B cell (primary cell): ENCODE measurements around the gene RHEBL1. TPM values are rescaled to one million over a fixed set of nuclear protein-coding genes. Genes with fewer than 3 reads are reported as not detected.

Source experiments
- ATAC-seq: fragments of 200-7000 bp; cut with Tn5 transposase; one replicate; pipeline ENCODE4 v1.10.0; 2021; ENCODE audit warnings: low read depth, mild to moderate bottlenecking, moderate number of reproducible peaks, moderate library complexity
- CTCF ChIA-PET: fragments of 350-600 bp; sonication (Branson Sonifier 250); formaldehyde crosslinking; loops from one replicate; lab custom pipeline; 2021; ENCODE audit warnings: antibody characterized with exemption, inconsistent platforms; lab: Charles Lee
- POLR2A ChIA-PET: fragments of 350-600 bp; sonication (Branson Sonifier 250); formaldehyde crosslinking; loops from one replicate; lab custom pipeline; 2021; ENCODE audit warnings: antibody characterized with exemption; lab: Charles Lee
- DNase-seq: peaks from one replicate; pipeline ENCODE4 v3.0.0; 2013
- H2AFZ ChIP-seq: 2 replicates; pipeline ENCODE4 v1.6.1; 2012; ENCODE audit warnings: mild to moderate bottlenecking, low read depth, low read length; ENCODE audit not compliant: insufficient read depth, poor library complexity, severe bottlenecking
- H3K27ac ChIP-seq, 2 donors: 1 replicate in 1 of 2; 2 replicates in 1 of 2; pipeline ENCODE4 v1.5.1; 2012 to 2013; ENCODE audit warnings: low read length in 2 of 2, mild to moderate bottlenecking in 2 of 2, moderate library complexity in 1 of 2
- H3K27me3 ChIP-seq, 4 experiments: fragments of 200-600 bp in 1 of 4; sonication (generic) in 1 of 4; replicated peaks in 1 of 4; 1 replicate in 2 of 4; 2 replicates in 2 of 4; pipeline versions ENCODE4 v1.6.1 to v1.7.0; 2013 to 2016; ENCODE audit warnings: low read length in 3 of 4, mild to moderate bottlenecking in 2 of 4, mixed read lengths in 1 of 4, moderate library complexity in 1 of 4; ENCODE audit not compliant: insufficient read depth in 4 of 4, control insufficient read depth in 3 of 4; ENCODE audit errors: control extremely low read depth in 1 of 4
- H3K36me3 ChIP-seq, 2 experiments: replicated peaks in 1 of 2; 1 replicate in 1 of 2; 2 replicates in 1 of 2; pipeline versions ENCODE4 v1.6.1 to v1.7.1; 2013; ENCODE audit warnings: low read length in 1 of 2; ENCODE audit not compliant: insufficient read depth in 2 of 2, control insufficient read depth in 1 of 2; ENCODE audit errors: control extremely low read depth in 1 of 2, extremely low read depth in 1 of 2
- H3K4me1 ChIP-seq, 2 donors: fragments of 200-600 bp in 1 of 2; sonication (generic) in 1 of 2; 1 replicate in 1 of 2; 2 replicates in 1 of 2; pipeline versions ENCODE4 v1.5.1 to v1.6.1; 2013 to 2017; ENCODE audit warnings: low read length in 2 of 2; ENCODE audit not compliant: control insufficient read depth in 2 of 2, insufficient read depth in 2 of 2
- H3K4me2 ChIP-seq: replicated peaks from 2 replicates; pipeline ENCODE3; 2012; ENCODE audit warnings: mild to moderate bottlenecking, low read depth, low read length; ENCODE audit not compliant: poor library complexity, severe bottlenecking
- H3K4me3 ChIP-seq, 5 experiments: fragments of 200-600 bp in 1 of 5; sonication (generic) in 1 of 5; 1 replicate in 3 of 5; 2 replicates in 2 of 5; pipeline versions ENCODE4 v1.5.1 to v1.7.0; 2011 to 2016; ENCODE audit warnings: low read length in 4 of 5, mild to moderate bottlenecking in 4 of 5, low read depth in 2 of 5, control low read depth in 1 of 5, moderate library complexity in 1 of 5; ENCODE audit not compliant: insufficient read depth in 1 of 5; ENCODE audit errors: control extremely low read depth in 1 of 5, extremely low read depth in 1 of 5
- H3K79me2 ChIP-seq: fragments of 200-600 bp; sonication (generic); one replicate; pipeline ENCODE4 v1.6.0; 2016; ENCODE audit warnings: low read length; ENCODE audit not compliant: control insufficient read depth, insufficient read depth
- H3K9ac ChIP-seq: fragments of 200-600 bp; sonication (generic); 2 replicates; pipeline ENCODE4 v1.6.1; 2017; ENCODE audit warnings: mild to moderate bottlenecking, low read length, moderate library complexity
- H3K9me3 ChIP-seq, 3 donors: one replicate each; pipeline versions ENCODE4 v1.6.1 to v1.7.1; 2013; ENCODE audit warnings: low read length in 2 of 3; ENCODE audit not compliant: control insufficient read depth in 2 of 3, insufficient read depth in 1 of 3; ENCODE audit errors: control extremely low read depth in 1 of 3
- H4K20me1 ChIP-seq: 2 replicates; pipeline ENCODE4 v1.6.0; 2012; ENCODE audit warnings: mild to moderate bottlenecking, low read length; ENCODE audit not compliant: insufficient read depth, control insufficient read depth, poor library complexity, severe bottlenecking
- H3K27ac Mint-ChIP-seq: one replicate; pipeline ENCODE4 v1.8.0; 2021; ENCODE audit warnings: mixed read lengths
- H3K27me3 Mint-ChIP-seq: one replicate; pipeline ENCODE4 v1.8.0; 2021; ENCODE audit warnings: mixed read lengths
- H3K4me1 Mint-ChIP-seq: one replicate; pipeline ENCODE4 v1.8.0; 2021; ENCODE audit warnings: mixed read lengths
- H3K4me3 Mint-ChIP-seq: one replicate; pipeline ENCODE4 v1.8.0; 2021; ENCODE audit warnings: mixed read lengths
- H3K9me3 Mint-ChIP-seq: one replicate; pipeline ENCODE4 v1.8.0; 2022; ENCODE audit warnings: mixed read lengths; ENCODE audit not compliant: insufficient read depth
- EZH2 ChIP-seq: IDR thresholded peaks from 2 replicates; pipeline ENCODE4 v1.6.1; 2012; ENCODE audit warnings: borderline replicate concordance, low read depth, mild to moderate bottlenecking, moderate library complexity, low read length; ENCODE audit not compliant: insufficient read depth, poor library complexity, severe bottlenecking
- WGBS: methylation state at CpG from one replicate; pipeline ENCODE4 v1.1.5; 2013; ENCODE audit warnings: missing lambda C conversion rate; ENCODE audit not compliant: insufficient coverage; 5-methylcytosine and 5-hydroxymethylcytosine counted together
- intact Hi-C: fragments of 100-400 bp; cut with micrococcal nuclease; formaldehyde crosslinking; loops from one replicate; pipeline ENCODE4 v1.10.0; 2022
- polyA plus RNA-seq: library from polyadenylated mRNA; depleted of rRNA; stranded (reverse); fragments of >200 nt; gene quantifications from 2 replicates; pipeline ENCODE4 v1.2.3, GENCODE V29; 2012
- total RNA-seq, 2 donors: library from RNA; stranded (reverse); fragments of 120-200 nt in 1 of 2; gene quantifications; 1 replicate in 1 of 2; 2 replicates in 1 of 2; pipeline versions ENCODE4 v1.2.3 to v1.2.4, GENCODE V29; 2013 to 2022
- TF ChIP-seq, protein P1 (sequence below): fragments of 200-600 bp; IDR thresholded peaks from one replicate; pipeline ENCODE4 v1.8.0; 2022; ENCODE audit warnings: antibody characterized with exemption, mild to moderate bottlenecking

RHEBL1 gene
- total and polyA plus RNA-seq, 2 donors (not counting 1 experiment from before 2014, with no cell fraction given), result 3.0 to 6.1 TPM

DNA sequence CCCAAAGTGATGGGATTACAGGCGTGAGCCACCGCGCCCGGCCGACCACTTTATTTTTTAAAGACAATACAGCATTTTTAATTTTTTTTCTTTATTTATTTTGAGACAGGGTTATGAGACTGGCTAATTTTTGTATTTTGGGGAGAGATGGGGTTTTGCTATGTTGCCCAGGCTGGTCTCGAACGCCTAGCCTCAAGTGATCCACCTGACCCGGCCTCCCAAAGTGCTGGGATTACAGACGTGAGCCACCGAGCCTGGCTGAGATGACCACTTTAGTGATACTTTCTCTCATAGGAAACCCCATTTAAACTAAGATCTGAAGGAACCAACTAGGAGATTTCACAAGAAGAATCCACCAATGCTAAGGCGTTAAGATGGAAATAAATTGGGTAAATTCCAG, 1.2 kb upstream of the RHEBL1 start:
- Histone ChIP-seq H2AFZ (no peak overlapping the region), H3K79me2 (peaks cover 10% of the 10 kb centered on the region), H3K27ac (no peak overlapping the region), H3K27me3 (no peaks in the 10 kb centered on the region), H3K9ac (no peak overlapping the region), H3K36me3 (peaks cover 0 to 3% of the 10 kb centered on the region in 2 experiments), H4K20me1 (no peaks in the 10 kb centered on the region), H3K4me1 (peaks cover 10 to 15% of the 10 kb centered on the region in 2 donors), H3K4me2 (no peak overlapping the region), H3K4me3 (no peak overlapping the region), H3K9me3 (no peaks in the 10 kb centered on the region)
- no peak for ATAC-seq
- CTCF ChIA-PET, result interaction anchor here (11.4 kb wide), 1 partner anchor 16 kb away, joined by 144 read pairs; no protein-coding TSS in a partner anchor
- intact Hi-C loops, result loop anchor here (1.0 kb wide), 4 partner anchors 11 to 59 kb away; partner anchors contain the start of genes KMT2D and LMBR1L
- H3K27ac Mint-ChIP-seq, result no peak overlapping the region
- H3K4me1 Mint-ChIP-seq, result peaks cover 19% of the 10 kb centered on the region
- no peak for DNase-seq
- no peaks in the 10 kb centered on the region for H3K9me3 Mint-ChIP-seq
- TF ChIP-seq, protein P1, sequence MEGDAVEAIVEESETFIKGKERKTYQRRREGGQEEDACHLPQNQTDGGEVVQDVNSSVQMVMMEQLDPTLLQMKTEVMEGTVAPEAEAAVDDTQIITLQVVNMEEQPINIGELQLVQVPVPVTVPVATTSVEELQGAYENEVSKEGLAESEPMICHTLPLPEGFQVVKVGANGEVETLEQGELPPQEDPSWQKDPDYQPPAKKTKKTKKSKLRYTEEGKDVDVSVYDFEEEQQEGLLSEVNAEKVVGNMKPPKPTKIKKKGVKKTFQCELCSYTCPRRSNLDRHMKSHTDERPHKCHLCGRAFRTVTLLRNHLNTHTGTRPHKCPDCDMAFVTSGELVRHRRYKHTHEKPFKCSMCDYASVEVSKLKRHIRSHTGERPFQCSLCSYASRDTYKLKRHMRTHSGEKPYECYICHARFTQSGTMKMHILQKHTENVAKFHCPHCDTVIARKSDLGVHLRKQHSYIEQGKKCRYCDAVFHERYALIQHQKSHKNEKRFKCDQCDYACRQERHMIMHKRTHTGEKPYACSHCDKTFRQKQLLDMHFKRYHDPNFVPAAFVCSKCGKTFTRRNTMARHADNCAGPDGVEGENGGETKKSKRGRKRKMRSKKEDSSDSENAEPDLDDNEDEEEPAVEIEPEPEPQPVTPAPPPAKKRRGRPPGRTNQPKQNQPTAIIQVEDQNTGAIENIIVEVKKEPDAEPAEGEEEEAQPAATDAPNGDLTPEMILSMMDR, result no peak
- no peak for TF ChIP-seq EZH2
- WGBS, result 100% methylated on average over 2 of the region's 11 CpGs
- no peak overlapping the region for H3K4me3 Mint-ChIP-seq
- POLR2A ChIA-PET, result interaction anchor here (0.7 to 1.9 kb wide), 3 partner anchors 39 to 64 kb away, joined by 4 to 8 read pairs (median 5); partner anchors contain the start of genes LMBR1L and TUBA1B
- no peaks in the 10 kb centered on the region for H3K27me3 Mint-ChIP-seq

DNA sequence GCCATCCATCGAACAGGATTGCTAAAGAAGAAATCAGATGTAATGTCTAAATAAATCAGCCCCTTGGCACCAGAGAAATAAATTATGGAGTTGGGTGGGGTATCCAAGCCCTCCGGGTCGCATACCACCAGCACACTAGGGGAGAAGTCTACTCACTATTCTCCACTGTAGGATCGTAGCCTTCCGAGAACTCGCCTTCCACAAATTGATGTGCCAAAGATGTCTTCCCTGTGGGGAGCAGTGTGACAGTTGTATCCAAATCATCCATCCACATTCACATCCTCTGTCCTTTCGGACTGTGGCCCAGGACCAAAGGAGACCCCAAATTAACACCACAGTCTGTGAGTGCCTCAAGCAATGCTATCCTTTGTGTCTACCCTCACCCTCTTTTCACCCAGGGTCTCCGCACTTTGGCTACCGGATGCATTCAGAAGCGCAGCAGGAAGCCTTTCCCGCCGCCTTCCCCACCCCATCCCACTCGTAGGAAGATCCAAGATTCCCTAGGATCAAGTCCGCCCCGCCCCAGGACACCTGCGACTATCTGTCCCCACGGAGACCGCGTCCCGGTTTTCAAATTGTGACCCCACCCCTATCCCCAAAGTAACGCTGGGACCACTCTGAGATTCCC, 786 bp downstream of the RHEBL1 start:
- H3K4me1 ChIP-seq, result peaks cover 10 to 15% of the 10 kb centered on the region in 2 donors
- ChIA-PET POLR2A (interaction anchor here (0.9 to 2.2 kb wide), 6 partner anchors 9 to 119 kb away, joined by 3 to 12 read pairs (median 6); partner anchors contain the start of genes KMT2D, TUBA1A and TUBA1B), CTCF (interaction anchor here (0.7 to 11.4 kb wide), 12 partner anchors 9 to 298 kb away, joined by 3 to 144 read pairs (median 4); partner anchors contain the start of genes KMT2D and SPATS2)
- Mint-ChIP-seq H3K27me3 (no peaks in the 10 kb centered on the region), H3K9me3 (no peaks in the 10 kb centered on the region), H3K4me1 (peaks cover 21% of the 10 kb centered on the region), H3K27ac (peak overlapping the region; percentile 86), H3K4me3 (peak overlapping the region; percentile 94)
- 21% methylated on average over 18 of the region's 21 CpGs for WGBS
- ATAC-seq (no peak), DNase-seq (peak; percentile 26)
- peaks cover 0 to 7% of the 10 kb centered on the region in 2 experiments for H3K36me3 ChIP-seq
- peak overlapping the region; percentile 69 to 96 (median 87) for H3K4me3 ChIP-seq
- TF ChIP-seq, protein P1, result no peak
- TF ChIP-seq EZH2, result no peak
- no peaks in the 10 kb centered on the region for H4K20me1 ChIP-seq
- H3K79me2 ChIP-seq, result peaks cover 10% of the 10 kb centered on the region
- H3K9me3 ChIP-seq, result no peaks in the 10 kb centered on the region
- peak overlapping the region; percentile 61 to 92 for H3K27ac ChIP-seq
- no peaks in the 10 kb centered on the region for H3K27me3 ChIP-seq
- H3K4me2 ChIP-seq, result peak overlapping the region; percentile 91
- intact Hi-C loops, result loop anchor here (1.0 to 10.0 kb wide), 3 partner anchors 13 to 354 kb away; partner anchors contain the start of genes CCNT1 and PRKAG1
- peak overlapping the region; percentile 98 for H2AFZ ChIP-seq
- H3K9ac ChIP-seq, result peak overlapping the region; percentile 90
